HG02885 (cell line): ENCODE results near the gene TRERF1.
"Not testable (repeated sequence)": the region's sequence is repeated elsewhere in the genome, so short reads cannot be mapped to it uniquely, and the experiment has no call there.

ENCODE experiments used
- ATAC-seq: cut with Tn5 transposase; IDR thresholded peaks from one replicate; pipeline ENCODE4 v1.9.1; 2021; ENCODE audit warnings: mild to moderate bottlenecking; ENCODE audit not compliant: unreplicated experiment, poor library complexity

TRERF1 gene

GRCh38 chr6:42236682-42237473, 214.8 kb downstream of the TRERF1 start:
- ATAC-seq, result peak; percentile 54

GRCh38 chr6:42236030-42236429, 215.7 kb downstream of the TRERF1 start:
- peak; percentile 19 for ATAC-seq

- ATAC-seq, result no peak
These were observed 219.7 kb downstream of the TRERF1 start for GRCh38 chr6:42232035-42232434.

GRCh38 chr6:42230345-42231321, 221.1 kb downstream of the TRERF1 start:
- no peak for ATAC-seq

GRCh38 chr6:42229506-42230119, 222.1 kb downstream of the TRERF1 start:
- no peak for ATAC-seq

- no peak for ATAC-seq
These were observed 223.4 kb downstream of the TRERF1 start for GRCh38 chr6:42228305-42228704.

- ATAC-seq, result no peak
These were observed 224.4 kb downstream of the TRERF1 start for GRCh38 chr6:42227173-42227850.

GRCh38 chr6:42226645-42227143, 225.0 kb downstream of the TRERF1 start:
- no peak for ATAC-seq

- no peak for ATAC-seq
These were observed 225.5 kb downstream of the TRERF1 start for GRCh38 chr6:42226161-42226611.

GRCh38 chr6:42225419-42225818, 226.3 kb downstream of the TRERF1 start:
- no peak for ATAC-seq

GRCh38 chr6:42225029-42225339, 226.7 kb downstream of the TRERF1 start:
- no peak for ATAC-seq

GRCh38 chr6:42224222-42225028, 227.3 kb downstream of the TRERF1 start:
- ATAC-seq, result peak; percentile 95

- ATAC-seq, result no peak
These were observed 229.3 kb downstream of the TRERF1 start for GRCh38 chr6:42222448-42222847.

GRCh38 chr6:42221546-42221945, 230.2 kb downstream of the TRERF1 start:
- no peak for ATAC-seq

GRCh38 chr6:42220807-42221206, 230.9 kb downstream of the TRERF1 start:
- ATAC-seq, result no peak

GRCh38 chr6:42217519-42218367, 234.0 kb downstream of the TRERF1 start, which contains the start of gene MRPS10:
TSS of gene MRPS10 (minus strand) at chr6:42217861. CDS start at chr6:42217849, 12 bp downstream.
- ATAC-seq, result peak; percentile 99

GRCh38 chr6:42217157-42217518, 234.6 kb downstream of the TRERF1 start:
- ATAC-seq, result no peak

GRCh38 chr6:42216495-42216894, 235.2 kb downstream of the TRERF1 start:
- ATAC-seq, result not testable (repeated sequence)
